Left renal cortex interstitium (tissue), 4 donors: ENCODE results near the gene ZCCHC14. TPM values are rescaled to one million over a fixed set of nuclear protein-coding genes. Genes with fewer than 3 reads are reported as not detected.
"Not testable (repeated sequence)": the region's sequence is repeated elsewhere in the genome, so short reads cannot be mapped to it uniquely, and the experiment has no call there.

Experiments used
- DNase-seq, 4 donors: peaks; one replicate each; pipeline ENCODE4 v3.0.0-alpha.2; 2013; ENCODE audit warnings: low read depth in 4 of 4, low spot score in 2 of 4, missing footprints in 1 of 4
- polyA plus RNA-seq, 4 donors: library from polyadenylated mRNA; unstranded; fragments of 120-200 nt; gene quantifications; one replicate each; pipeline ENCODE4 v1.2.1, GENCODE V29; 2013; ENCODE audit not compliant: insufficient read length in 4 of 4

The ZCCHC14 gene
- polyA plus RNA-seq, 4 donors, result 27.9 to 39.1 (median 35.2) TPM

- DNase-seq, result not testable (repeated sequence)
Observed at GRCh38 chr16:87482670-87483069, 10.2 kb downstream of the ZCCHC14 start.

GRCh38 chr16:87482266-87482665 lies 10.6 kb downstream of the ZCCHC14 start:
- DNase-seq, result no peak

DNA sequence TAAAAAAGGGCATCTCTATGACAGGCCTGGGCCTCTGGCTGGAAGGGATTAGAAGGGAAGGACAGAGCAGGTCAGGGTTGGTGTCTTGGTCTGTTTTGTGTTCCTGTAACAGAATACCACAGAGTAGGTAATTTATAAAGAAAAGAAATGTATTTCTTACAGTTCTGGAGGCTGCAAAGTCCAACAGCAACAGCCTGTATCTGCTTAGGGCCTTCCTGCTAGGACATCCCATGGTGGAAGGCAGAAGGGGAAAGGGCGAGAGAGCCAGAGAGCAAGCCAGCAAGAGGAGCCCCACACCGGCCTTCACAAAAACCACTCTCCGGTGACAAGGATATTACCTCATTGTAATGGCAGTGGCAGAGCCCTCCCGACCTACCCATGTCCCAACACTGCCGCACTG lies 11.1 kb downstream of the ZCCHC14 start:
- not testable (repeated sequence) for DNase-seq

GRCh38 chr16:87477209-87477981 lies 15.4 kb downstream of the ZCCHC14 start:
- not testable (repeated sequence) for DNase-seq

DNA sequence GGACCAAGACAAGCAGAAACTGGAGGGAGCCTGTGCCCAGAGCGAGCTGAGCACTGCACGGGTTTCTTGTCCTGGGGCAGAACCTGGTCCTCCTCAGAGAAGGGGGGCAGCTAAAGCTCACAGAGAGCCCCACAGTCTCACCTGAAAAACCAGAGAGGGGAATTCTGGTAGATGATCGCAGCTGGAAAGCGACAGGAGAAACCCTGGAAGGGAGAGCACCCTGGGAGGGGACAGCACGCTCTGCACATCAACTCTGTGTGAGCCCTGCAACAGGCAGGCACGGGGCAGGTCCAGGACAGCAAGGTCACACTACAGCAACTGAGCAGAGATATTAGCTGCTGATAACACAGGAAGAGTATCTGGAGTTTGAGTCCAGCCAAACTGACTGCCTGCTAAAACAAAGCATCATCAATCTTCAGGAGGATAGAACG lies 18.2 kb downstream of the ZCCHC14 start:
- DNase-seq, result no peak

- no peak for DNase-seq
Observed at GRCh38 chr16:87474017-87474416, 18.8 kb downstream of the ZCCHC14 start.

DNA sequence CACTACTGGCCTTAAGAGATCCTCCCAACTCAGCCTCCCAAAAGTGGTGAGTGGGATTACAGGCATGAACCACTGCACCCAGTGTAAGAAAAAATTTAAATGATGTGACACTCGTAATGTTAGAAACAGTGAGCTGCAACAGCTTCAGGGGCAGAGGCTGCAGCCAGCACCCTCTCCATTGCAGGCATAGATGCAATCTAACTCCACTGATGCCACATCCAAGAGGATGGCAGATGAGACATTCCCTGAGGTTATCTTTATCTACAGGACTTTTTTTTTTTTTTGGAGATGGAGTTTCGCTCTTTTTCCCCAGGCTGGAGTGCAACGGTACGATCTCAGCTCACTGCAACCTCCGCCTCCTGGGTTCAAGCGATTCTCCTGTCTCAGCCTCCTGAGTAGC lies 19.9 kb downstream of the ZCCHC14 start:
- no peak for DNase-seq

- no peak for DNase-seq
Observed at GRCh38 chr16:87472142-87472778, 20.6 kb downstream of the ZCCHC14 start.

DNA sequence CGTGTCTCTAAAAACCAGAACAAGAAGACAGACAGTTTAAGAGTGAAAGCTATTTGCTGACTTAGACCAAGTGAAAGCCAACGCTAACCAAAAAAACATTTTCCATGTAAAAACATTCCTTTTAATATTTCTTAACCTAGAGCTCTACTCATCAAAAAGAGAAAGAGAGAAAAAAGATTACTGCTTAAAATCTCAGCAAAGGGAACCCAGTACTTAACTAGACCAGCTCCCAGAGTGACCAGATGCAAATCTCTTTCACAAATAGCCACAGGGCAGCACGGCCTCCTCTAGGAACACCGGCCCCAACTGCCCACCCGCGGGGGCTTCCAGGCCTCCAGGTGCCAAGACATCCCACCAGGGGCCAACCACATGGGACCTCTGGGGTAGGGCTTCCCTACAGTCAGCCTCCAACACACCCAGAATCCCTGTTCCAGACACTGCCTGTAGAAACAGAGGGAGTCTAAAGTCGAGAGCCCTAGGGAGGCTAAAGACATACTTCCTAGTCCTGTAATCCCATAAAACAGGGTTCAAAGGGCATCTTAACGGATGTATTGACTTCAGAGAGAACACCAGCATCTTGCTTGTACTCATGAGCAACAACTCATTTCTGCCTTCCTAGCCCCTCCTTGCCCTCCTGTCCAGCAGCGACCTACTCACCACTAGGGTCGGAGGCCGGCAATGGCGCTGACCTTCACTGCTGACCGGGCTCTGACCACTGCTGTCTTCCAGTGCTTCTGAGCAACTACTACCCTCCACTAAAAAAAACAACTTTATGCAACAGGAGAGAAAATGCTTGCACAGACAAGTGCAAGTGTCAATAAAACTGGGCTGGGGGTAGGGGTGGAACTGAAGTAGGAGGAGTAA lies 21.3 kb downstream of the ZCCHC14 start:
- no peak for DNase-seq

DNA sequence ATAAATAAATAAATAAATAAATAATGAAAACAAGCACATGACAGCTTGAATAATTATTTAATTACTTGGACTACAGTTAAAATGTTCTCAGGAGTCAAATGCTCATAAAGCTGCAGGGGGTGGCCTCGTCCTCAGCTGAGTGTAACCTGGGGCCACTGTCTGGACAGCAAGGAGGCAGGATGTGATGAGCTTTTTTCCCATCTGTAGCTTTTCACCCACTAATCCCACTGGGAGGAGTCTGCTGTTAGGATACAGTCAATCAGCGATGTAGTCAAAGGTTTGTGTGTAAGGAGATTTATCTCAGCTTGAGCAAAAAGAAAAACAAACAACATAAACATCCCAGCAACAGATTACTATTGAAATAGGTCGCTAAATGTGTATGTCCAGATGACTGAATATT lies 22.5 kb downstream of the ZCCHC14 start:
- no peak for DNase-seq

DNA sequence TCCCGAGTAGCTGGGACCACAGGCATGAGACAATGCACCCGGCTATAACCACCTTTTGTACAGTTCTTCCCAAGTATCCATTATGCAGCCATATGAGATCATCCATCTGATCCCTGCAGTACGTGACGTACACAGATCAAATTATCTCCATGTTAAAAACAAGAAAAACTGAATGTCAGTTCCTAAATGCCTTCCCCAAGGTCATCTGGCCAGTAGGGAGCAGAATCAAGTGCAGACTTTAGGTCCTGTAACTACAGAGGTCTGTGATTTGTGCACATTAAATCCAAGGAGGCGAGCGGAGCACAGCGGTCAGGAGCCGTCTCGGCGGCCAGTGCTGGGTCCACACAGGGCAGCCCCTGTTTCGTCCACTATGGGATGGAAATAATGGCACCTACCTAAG lies 23.7 kb downstream of the ZCCHC14 start:
- DNase-seq, result no peak

- DNase-seq, result no peak
Observed at GRCh38 chr16:87468550-87468949, 24.3 kb downstream of the ZCCHC14 start.

DNA sequence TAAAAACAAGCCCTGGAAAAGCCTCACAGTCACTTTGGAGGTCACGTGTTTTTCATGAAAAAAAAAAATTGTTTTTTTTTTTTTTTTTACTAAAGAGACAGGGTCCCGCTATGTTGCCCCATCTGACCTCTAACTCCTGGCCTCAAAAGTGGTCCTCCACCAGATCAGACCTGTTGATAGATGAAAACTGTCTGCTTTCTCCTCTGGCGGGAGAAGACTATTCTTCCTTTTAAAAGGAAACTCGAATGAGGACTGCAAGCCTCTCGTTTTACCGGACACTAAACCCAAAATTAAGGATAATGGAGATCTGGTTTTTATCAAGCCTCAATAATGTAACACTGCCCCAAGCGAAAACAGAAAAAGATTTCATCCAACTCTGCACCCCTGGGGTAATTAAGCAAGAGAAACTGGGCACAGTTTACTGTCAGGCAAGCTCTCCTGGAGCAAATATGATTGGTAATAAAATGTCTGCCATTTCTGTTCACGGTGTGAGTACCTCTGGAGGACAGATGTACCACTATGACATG lies 25.8 kb downstream of the ZCCHC14 start:
- DNase-seq, result no peak

GRCh38 chr16:87465879-87466278 lies 26.9 kb downstream of the ZCCHC14 start:
- DNase-seq, result no peak

DNA sequence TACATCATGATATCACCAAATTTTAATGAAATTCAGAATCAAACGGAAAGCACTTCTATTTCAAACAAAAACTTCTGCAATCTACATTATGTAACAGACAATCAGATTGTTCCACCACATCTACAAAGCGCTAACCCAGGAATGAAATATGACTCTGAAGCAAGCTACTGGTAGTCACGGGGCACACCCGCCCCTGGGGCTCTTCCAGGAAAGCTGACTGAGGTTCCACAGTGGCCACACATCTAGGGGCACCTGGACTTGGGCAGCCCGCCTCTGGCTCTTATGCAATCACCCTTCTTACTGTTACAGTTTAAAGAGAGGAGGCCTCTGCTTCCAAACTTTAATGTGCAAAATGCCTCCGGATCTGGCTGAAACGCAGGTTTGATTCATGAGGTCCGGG lies 27.5 kb downstream of the ZCCHC14 start:
- DNase-seq, result no peak

DNA sequence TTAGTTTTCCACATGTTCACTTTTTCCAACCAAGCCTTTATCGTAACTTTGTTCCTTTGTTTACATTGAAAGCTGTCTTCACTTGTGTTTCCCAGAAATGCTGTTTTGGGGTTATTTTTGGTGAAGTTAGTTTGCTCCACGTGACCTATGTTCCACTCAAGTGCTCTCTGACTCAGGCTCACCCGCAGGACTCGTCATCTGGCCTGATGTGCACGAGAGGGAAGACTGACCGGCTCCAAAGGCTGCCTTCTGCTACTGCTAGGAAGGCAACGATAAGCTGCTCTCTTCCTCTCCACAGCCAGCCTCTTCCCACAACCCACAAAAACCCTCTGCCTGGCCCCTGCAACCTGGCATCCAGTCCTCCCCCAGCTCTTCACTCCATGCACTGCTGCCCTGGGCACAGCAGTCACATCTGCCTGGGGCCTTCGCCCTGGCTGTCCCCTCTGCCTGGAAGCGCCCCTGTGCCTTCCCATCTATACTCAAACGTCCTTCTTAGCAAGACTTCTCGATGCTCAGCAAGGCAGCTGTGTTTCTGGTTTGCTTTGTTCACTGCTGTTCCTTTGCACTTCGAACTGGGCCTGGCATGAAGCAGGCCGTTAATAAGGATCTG lies 28.0 kb downstream of the ZCCHC14 start:
- no peak for DNase-seq

DNA sequence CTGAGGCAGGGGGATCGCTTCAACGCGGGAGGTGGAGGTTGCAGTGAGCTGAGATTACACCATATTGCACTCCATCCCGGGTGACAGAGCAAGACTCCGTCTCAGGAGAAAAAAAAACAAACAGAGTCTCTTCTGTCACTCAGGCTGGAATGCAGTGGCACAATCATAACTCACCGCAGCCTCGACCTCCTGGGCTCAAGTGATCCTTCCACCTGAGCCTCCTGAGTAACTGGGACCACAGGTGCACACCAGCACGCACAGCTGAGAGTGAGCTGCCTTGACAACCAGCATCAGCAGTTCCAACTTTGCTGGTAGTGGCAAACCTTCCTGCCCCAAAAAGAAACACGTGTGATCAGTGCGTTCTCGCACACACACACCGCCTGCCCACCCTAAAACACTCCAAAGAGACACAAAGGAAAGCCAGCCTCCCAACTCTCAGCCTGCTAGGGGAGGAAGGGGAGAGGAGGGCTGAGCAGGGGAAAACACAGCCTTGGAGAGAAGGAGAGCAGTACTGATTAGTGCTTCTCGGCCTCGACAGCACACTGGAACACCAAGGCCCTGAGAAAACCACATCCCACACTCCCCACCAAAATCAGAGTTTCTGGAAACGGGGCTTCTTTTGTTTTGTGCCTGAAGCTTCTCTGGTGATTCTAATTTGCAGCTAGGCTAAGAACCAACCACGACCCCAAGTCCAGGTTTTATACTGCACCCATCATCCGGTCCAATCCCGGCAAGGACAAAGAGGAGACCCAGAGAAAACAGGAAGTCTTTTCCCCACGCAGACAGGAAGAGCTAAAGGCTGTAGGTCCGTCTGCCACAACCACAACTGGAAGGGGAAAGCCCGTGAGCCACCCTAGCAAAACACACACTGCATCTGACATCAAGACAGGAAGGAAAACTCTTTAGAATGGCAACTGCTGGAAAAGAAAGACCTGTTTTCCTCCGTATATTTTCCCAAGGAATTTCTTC lies 28.8 kb downstream of the ZCCHC14 start:
- DNase-seq, result no peak

GRCh38 chr16:87461466-87461991 lies 31.3 kb downstream of the ZCCHC14 start:
- peak in 1 of 4 donors; percentile 72 for DNase-seq

DNA sequence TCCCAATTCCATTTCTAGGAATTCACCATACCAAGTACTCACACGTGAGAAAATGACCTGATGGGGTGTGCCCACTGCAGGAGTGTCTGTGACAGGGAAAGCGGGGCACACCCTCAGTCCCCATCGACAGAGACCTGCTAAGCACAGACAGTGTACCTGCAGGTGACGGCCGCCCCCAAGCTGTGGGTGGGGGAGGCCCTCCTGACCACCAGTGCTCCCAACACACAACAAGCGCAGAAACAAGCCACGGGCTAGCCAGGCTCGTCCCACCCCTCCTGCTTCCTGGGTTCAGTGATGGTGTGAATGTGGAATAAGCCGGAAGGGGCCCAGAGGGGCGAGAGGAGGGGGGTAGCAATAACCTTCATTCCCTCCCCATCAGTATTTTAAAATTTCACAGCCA lies 31.9 kb downstream of the ZCCHC14 start:
- DNase-seq, result no peak
